Body of pancreas (tissue), 4 donors: ENCODE results near the gene HNRNPUL2. TPM values are rescaled to one million over a fixed set of nuclear protein-coding genes. Genes with fewer than 3 reads are reported as not detected.
A peak's percentile ranks its signal among the peaks of the same experiment; 100 is the strongest.

Source experiments
- ATAC-seq: fragments of 150-250 bp; one replicate; pipeline ENCODE4 v1.9.1; 2016
- DNase-seq, 4 donors: peaks; one replicate each; pipeline ENCODE4 v3.0.0-alpha.2; 2019
- H3K27ac ChIP-seq, 4 donors: fragments of 200-600 bp; sonication (generic); 1 replicate in 3 of 4; 2 replicates in 1 of 4; pipeline versions ENCODE4 v1.5.1 to v1.6.1; 2016 to 2019; ENCODE audit warnings: mild to moderate bottlenecking in 1 of 4, mixed read lengths in 1 of 4, moderate library complexity in 1 of 4
- H3K27me3 ChIP-seq, 2 donors: fragments of 200-600 bp; sonication (generic); one replicate each; pipeline ENCODE4 v1.6.0; 2016; ENCODE audit warnings: mild to moderate bottlenecking in 1 of 2
- H3K36me3 ChIP-seq, 2 donors: fragments of 200-600 bp; sonication (generic); replicated peaks in 1 of 2; 2 replicates each; pipeline ENCODE4 v1.5.1; 2016; ENCODE audit warnings: low read depth in 2 of 2; ENCODE audit not compliant: insufficient read depth in 1 of 2
- H3K4me1 ChIP-seq: fragments of 200-600 bp; sonication (generic); one replicate; pipeline ENCODE4 v1.6.0; 2016
- H3K4me3 ChIP-seq, 2 donors: fragments of 200-600 bp; sonication (generic); 1 replicate in 1 of 2; 2 replicates in 1 of 2; pipeline ENCODE4 v1.5.1; 2016 to 2019
- H3K9me3 ChIP-seq, 3 donors: fragments of 200-600 bp; sonication (generic); 1 replicate in 2 of 3; 2 replicates in 1 of 3; pipeline ENCODE4 v1.5.1; 2016
- POLR2A ChIP-seq, 3 donors: fragments of 450-650 bp; IDR thresholded peaks; one replicate each; pipeline ENCODE4 v1.6.1; 2016; ENCODE audit warnings: antibody characterized with exemption in 3 of 3, mild to moderate bottlenecking in 2 of 3
- WGBS, 2 donors: methylation state at CpG; one replicate each; pipeline ENCODE4 v1.1.5; 2017; 5-methylcytosine and 5-hydroxymethylcytosine counted together
- intact Hi-C: fragments of 100-400 bp; cut with DNase I; formaldehyde crosslinking; loops from one replicate; pipeline ENCODE4 v1.15.1; 2023
- total RNA-seq, 2 donors: library from RNA; depleted of rRNA; stranded (reverse); fragments of >200 nt; gene quantifications; one replicate each; pipeline ENCODE4 v1.1.0, GENCODE V29; 2016
- TF ChIP-seq, protein P1 (sequence below), 7 experiments: fragments of 450-650 bp in 4 of 7; fragments of 200-600 bp in 3 of 7; sonication (generic) in 3 of 7; IDR thresholded peaks; one replicate each; pipeline ENCODE4 v1.5.1; 2016 to 2019; ENCODE audit warnings: antibody characterized with exemption in 7 of 7

The HNRNPUL2 gene
- total RNA-seq, 2 donors from 2014 or later = 19.1 to 20.5 TPM

- WGBS, 2 donors = 20 to 21% methylated on average over 2 of the region's 2 CpGs
- peaks cover 0 to 23% of the 10 kb centered on the region in 2 donors for H3K36me3 ChIP-seq
- no peaks in the 10 kb centered on the region for H3K9me3 ChIP-seq
- intact Hi-C loops = no loop called here
- no peaks in the 10 kb centered on the region for H3K27me3 ChIP-seq
- DNase-seq = peak; percentile 68 to 87 (median 82)
- peak overlapping the region; percentile 74 to 93 (median 82) for H3K27ac ChIP-seq
- TF ChIP-seq, protein P1, sequence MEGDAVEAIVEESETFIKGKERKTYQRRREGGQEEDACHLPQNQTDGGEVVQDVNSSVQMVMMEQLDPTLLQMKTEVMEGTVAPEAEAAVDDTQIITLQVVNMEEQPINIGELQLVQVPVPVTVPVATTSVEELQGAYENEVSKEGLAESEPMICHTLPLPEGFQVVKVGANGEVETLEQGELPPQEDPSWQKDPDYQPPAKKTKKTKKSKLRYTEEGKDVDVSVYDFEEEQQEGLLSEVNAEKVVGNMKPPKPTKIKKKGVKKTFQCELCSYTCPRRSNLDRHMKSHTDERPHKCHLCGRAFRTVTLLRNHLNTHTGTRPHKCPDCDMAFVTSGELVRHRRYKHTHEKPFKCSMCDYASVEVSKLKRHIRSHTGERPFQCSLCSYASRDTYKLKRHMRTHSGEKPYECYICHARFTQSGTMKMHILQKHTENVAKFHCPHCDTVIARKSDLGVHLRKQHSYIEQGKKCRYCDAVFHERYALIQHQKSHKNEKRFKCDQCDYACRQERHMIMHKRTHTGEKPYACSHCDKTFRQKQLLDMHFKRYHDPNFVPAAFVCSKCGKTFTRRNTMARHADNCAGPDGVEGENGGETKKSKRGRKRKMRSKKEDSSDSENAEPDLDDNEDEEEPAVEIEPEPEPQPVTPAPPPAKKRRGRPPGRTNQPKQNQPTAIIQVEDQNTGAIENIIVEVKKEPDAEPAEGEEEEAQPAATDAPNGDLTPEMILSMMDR (IDR thresholded peaks at IDR 0.05) = no peak
- no peak for TF ChIP-seq POLR2A (IDR thresholded peaks at IDR 0.05)
- peaks cover 70% of the 10 kb centered on the region for H3K4me1 ChIP-seq
- peak; percentile 49 for ATAC-seq
- H3K4me3 ChIP-seq = no peak overlapping the region
Measured at GRCh38 chr11:62713343-62713742, 13.9 kb downstream of the HNRNPUL2 start.

DNA sequence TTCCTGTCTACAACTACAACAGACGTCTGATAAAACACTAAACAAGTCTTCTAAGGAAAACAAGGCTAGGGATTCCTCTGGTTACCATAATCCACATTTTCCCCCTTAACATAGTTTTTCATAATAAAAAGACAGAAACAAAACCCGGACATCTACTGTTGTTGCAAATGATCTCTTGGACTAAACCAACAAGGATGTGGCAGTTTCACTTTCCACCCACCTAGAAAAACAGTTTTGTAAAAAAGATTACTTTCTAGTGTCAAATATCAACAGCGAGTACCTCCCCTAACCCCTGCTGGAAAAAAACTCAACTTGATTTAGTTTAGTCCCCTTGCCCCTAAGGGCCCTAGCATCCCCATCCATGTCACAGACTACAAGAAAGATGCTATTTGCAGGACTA is 14.4 kb downstream of the HNRNPUL2 start:
- Histone ChIP-seq H3K9me3 (no peaks in the 10 kb centered on the region), H3K4me3 (no peak overlapping the region), H3K27ac (peak overlapping the region; percentile 74 to 93 (median 82)), H3K4me1 (peaks cover 73% of the 10 kb centered on the region), H3K27me3 (no peaks in the 10 kb centered on the region), H3K36me3 (peaks cover 0 to 19% of the 10 kb centered on the region in 2 donors)
- intact Hi-C loops = no loop called here
- no peak for DNase-seq
- 14 to 23% methylated on average over 3 of the region's 3 CpGs for WGBS, 2 donors
- ATAC-seq = no peak
- TF ChIP-seq POLR2A (IDR thresholded peaks at IDR 0.05) = no peak
- TF ChIP-seq, protein P1 (IDR thresholded peaks at IDR 0.05) = no peak

GRCh38 chr11:62712276-62712812 is 14.9 kb downstream of the HNRNPUL2 start:
- intact Hi-C loops = no loop called here
- TF ChIP-seq, protein P1 (IDR thresholded peaks at IDR 0.05) = no peak
- TF ChIP-seq POLR2A (IDR thresholded peaks at IDR 0.05) = peak in 1 of 3 donors; percentile 10
- WGBS, 2 donors = 36 to 39% methylated on average over 6 of the region's 6 CpGs
- ATAC-seq = peak; percentile 36
- no peaks in the 10 kb centered on the region for H3K9me3 ChIP-seq
- H3K36me3 ChIP-seq = peaks cover 0 to 18% of the 10 kb centered on the region in 2 donors
- H3K27ac ChIP-seq = peak overlapping the region; percentile 74 to 93 (median 82)
- no peak for DNase-seq
- no peak overlapping the region for H3K4me3 ChIP-seq
- H3K27me3 ChIP-seq = no peaks in the 10 kb centered on the region
- peaks cover 73% of the 10 kb centered on the region for H3K4me1 ChIP-seq

DNA sequence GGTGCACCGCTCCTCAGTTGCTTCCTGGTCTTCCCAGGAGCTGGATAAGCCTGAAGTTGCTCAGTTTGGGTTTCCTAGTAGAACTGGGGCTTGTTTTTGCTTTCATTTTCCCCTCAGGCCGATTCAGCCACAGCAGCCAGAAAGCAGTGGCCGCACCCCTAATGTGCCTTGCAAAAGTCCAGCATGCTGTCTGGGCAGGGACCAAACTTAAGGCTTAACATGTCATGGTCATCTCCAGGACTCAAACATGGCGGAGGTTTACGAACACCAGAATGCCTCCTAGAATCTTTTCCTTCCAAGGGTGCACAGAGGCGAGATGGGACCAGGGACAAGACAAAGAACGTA is 17.3 kb downstream of the HNRNPUL2 start:
- peaks cover 90% of the 10 kb centered on the region for H3K4me1 ChIP-seq
- H3K9me3 ChIP-seq = no peaks in the 10 kb centered on the region
- ATAC-seq (no peak), DNase-seq (no peak)
- intact Hi-C loops = no loop called here
- WGBS, 2 donors = 69 to 74% methylated on average over 7 of the region's 7 CpGs
- H3K27ac ChIP-seq = peak overlapping the region; percentile 70 to 94 (median 93)
- no peak for TF ChIP-seq POLR2A (IDR thresholded peaks at IDR 0.05)
- TF ChIP-seq, protein P1 (IDR thresholded peaks at IDR 0.05) = no peak
- H3K36me3 ChIP-seq = peaks cover 0 to 2% of the 10 kb centered on the region in 2 donors
- no peaks in the 10 kb centered on the region for H3K27me3 ChIP-seq
- no peak overlapping the region for H3K4me3 ChIP-seq
